K562 (cell line): Measurements from ENCODE around the gene RPL27A. TPM values are rescaled to one million over a fixed set of nuclear protein-coding genes. Genes with fewer than 3 reads are reported as not detected.

Source experiments
- ARHGAP35 ChIP-seq: fragments of 450-650 bp; IDR thresholded peaks from 2 replicates; pipeline ENCODE4 v1.6.1; 2018; ENCODE audit not compliant: partially characterized antibody
- BDP1 ChIP-seq: IDR thresholded peaks from 3 replicates; pipeline ENCODE4 v1.6.1; 2011; ENCODE audit not compliant: insufficient read length, insufficient read depth
- CBX5 ChIP-seq: IDR thresholded peaks from 2 replicates; pipeline ENCODE4 v1.6.1; 2014; ENCODE audit warnings: low read depth, borderline replicate concordance
- CTCF ChIP-seq, 3 experiments: IDR thresholded peaks in 2 of 3; conservative IDR thresholded peaks in 1 of 3; 2 replicates each; pipeline ENCODE4 v1.5.1; 2011 to 2012; ENCODE audit warnings: low read length in 3 of 3, mild to moderate bottlenecking in 3 of 3, control low read depth in 2 of 3, improper control_type of control experiment in 1 of 3, inconsistent platforms in 1 of 3, low read depth in 1 of 3, mixed read lengths in 1 of 3, moderate library complexity in 1 of 3; ENCODE audit not compliant: insufficient read depth in 2 of 3
- EGR1 ChIP-seq: fragments of 450-650 bp; conservative IDR thresholded peaks from 2 replicates; pipeline ENCODE4 v1.6.1; 2017; ENCODE audit warnings: mild to moderate bottlenecking
- FOXP1 ChIP-seq: sonication (generic); formaldehyde crosslinking; IDR thresholded peaks from 2 replicates; pipeline ENCODE4 v1.8.0; 2022; ENCODE audit warnings: mild to moderate bottlenecking, missing genetic modification reagents
- GATAD2B ChIP-seq: fragments of 450-650 bp; IDR thresholded peaks from 2 replicates; pipeline ENCODE4 v1.6.1; 2017; ENCODE audit warnings: mild to moderate bottlenecking, borderline replicate concordance
- MBD2 ChIP-seq: sonication (generic); IDR thresholded peaks from 2 replicates; pipeline ENCODE4 v1.6.1; 2016; ENCODE audit warnings: low read depth, borderline replicate concordance
- RREB1 ChIP-seq: fragments of 250-450 bp; sonication (Bioruptor Pico); IDR thresholded peaks from 2 replicates; pipeline ENCODE4 v1.4.0; 2020
- TOE1 ChIP-seq, 2 experiments: fragments of 450-650 bp in 1 of 2; sonication (generic) in 1 of 2; formaldehyde crosslinking in 1 of 2; IDR thresholded peaks; 2 replicates each; pipeline versions ENCODE4 v1.7.1 to v1.8.0; 2016 to 2022; ENCODE audit warnings: borderline replicate concordance in 2 of 2, mild to moderate bottlenecking in 2 of 2, antibody characterized with exemption in 1 of 2, inconsistent platforms in 1 of 2, low read depth in 1 of 2, missing genetic modification reagents in 1 of 2, moderate library complexity in 1 of 2
- polyA plus RNA-seq, 8 experiments: library from polyadenylated mRNA; depleted of rRNA in 4 of 8; stranded (reverse) in 5 of 8; unstranded in 3 of 8; fragments of >200 nt; fragmentation: Nextera tagmentation in 2 of 8; fragmentation: Illumina TruSeq in 1 of 8; extraction: Ambion mirVana in 2 of 8; extraction: Trizol in 1 of 8; gene quantifications; 2 replicates each; pipeline versions ENCODE4 v1.2.1 to v1.2.3, GENCODE V29; 2011 to 2014; ENCODE audit warnings: inconsistent platforms in 1 of 8, missing spikeins in 1 of 8
- total RNA-seq, 7 experiments: library from RNA; depleted of rRNA in 6 of 7; stranded (reverse); fragments of >200 nt in 6 of 7; fragmentation: Illumina TruSeq in 2 of 7; extraction: Trizol in 2 of 7; gene quantifications; 2 replicates each; pipeline versions ENCODE4 v1.2.1 to v1.2.3, GENCODE V29; 2011 to 2021; ENCODE audit warnings: low replicate concordance in 1 of 7
- TF ChIP-seq, protein P1 (sequence below): IDR thresholded peaks from 2 replicates; pipeline ENCODE4 v1.6.1; 2011; ENCODE audit warnings: borderline replicate concordance, low read depth, mild to moderate bottlenecking, moderate library complexity, low read length; ENCODE audit not compliant: insufficient read depth, poor library complexity, severe bottlenecking
- TF ChIP-seq, protein P2 (sequence below): fragments of 250-450 bp; sonication (Bioruptor Pico); IDR thresholded peaks from 2 replicates; pipeline ENCODE4 v1.9.0; 2021; ENCODE audit warnings: mild to moderate bottlenecking, inconsistent platforms

Gene RPL27A
- total and polyA plus RNA-seq, 9 of the 15 experiments (the other 6 are each of a cell fraction or from before 2014, with no cell fraction given), result 790 to 4,241 (median 2,267) TPM

DNA sequence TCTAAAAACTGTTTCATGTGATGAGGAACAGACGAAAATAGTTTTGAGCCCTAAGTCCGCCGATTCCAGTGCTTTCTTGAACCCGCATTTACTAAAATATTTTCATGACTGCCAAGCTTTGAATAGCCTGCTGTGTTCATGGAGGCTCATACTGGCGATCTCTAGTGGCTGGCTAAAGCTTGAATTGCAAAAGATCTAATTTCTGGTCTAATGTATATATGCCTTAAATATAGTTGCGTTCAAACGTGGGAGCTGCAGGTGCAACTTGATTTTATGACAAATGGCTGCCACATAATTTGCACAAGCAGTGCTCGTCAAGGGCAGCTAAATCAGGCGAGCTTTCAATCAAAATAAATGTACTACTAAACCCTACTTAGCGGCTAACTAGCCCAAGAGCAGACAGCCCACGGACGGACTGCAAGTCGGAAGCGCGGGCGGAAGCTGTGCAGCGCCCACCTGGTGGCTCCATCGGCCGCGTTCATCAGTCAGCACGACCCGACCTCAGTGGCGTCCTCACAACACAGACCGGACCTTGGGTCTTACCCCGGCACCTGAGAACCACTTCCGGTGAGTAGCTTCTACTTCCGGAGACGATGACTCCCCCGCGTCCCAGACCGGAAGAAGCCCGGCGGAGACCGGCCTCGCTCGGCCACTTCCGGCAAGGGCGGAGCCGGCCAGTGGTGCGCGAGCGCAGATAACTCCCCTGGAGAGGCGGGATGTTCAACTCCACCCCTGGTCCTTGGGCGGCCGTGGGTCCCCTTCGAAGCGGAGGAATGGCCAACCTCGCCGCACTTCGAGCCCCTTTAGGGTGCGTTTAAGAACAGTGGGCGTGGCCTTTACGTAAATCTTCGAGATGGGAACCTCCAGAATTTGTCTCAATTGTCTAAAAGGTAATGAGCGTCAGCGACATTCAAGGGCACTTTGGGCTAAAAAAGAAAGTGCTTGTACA, 6.1 kb downstream of the RPL27A start (continued):
- TF ChIP-seq, protein P1, sequence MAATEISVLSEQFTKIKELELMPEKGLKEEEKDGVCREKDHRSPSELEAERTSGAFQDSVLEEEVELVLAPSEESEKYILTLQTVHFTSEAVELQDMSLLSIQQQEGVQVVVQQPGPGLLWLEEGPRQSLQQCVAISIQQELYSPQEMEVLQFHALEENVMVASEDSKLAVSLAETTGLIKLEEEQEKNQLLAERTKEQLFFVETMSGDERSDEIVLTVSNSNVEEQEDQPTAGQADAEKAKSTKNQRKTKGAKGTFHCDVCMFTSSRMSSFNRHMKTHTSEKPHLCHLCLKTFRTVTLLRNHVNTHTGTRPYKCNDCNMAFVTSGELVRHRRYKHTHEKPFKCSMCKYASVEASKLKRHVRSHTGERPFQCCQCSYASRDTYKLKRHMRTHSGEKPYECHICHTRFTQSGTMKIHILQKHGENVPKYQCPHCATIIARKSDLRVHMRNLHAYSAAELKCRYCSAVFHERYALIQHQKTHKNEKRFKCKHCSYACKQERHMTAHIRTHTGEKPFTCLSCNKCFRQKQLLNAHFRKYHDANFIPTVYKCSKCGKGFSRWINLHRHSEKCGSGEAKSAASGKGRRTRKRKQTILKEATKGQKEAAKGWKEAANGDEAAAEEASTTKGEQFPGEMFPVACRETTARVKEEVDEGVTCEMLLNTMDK, result peak; percentile 74
- 0 out of 2 replicates have a peak, but pooled peaks have one; percentile 24 for TF ChIP-seq CBX5
- 0 out of 2 replicates have a peak, but pooled peaks have one; percentile 26 for TF ChIP-seq GATAD2B
- peak; percentile 91 for TF ChIP-seq EGR1
- peak; percentile 40; the same call in 1 of the 2 replicates for TF ChIP-seq TOE1 (IDR thresholded peaks at IDR 0.05; ENCODE audit: borderline replicate concordance)
- no peak for TF ChIP-seq TOE1 (CRISPR knock-in tag; IDR thresholded peaks at IDR 0.05; ENCODE audit: borderline replicate concordance, low read depth)
- TF ChIP-seq BDP1, result no peak
- TF ChIP-seq ARHGAP35, result no peak
- 0 out of 2 replicates have a peak, but pooled peaks have one; percentile 21 for TF ChIP-seq RREB1
- TF ChIP-seq FOXP1 (CRISPR knock-in tag), result no peak
- peak; percentile 11 to 27 (median 21); a peak in 3 of 6 replicates for TF ChIP-seq CTCF (IDR thresholded peaks at IDR 0.05 in 2 of 3, conservative IDR thresholded peaks at IDR 0.05 in 1 of 3; ENCODE audit: insufficient read depth in 2 of 3, low read depth in 1 of 3, low read length in 3 of 3)
- TF ChIP-seq, protein P2, sequence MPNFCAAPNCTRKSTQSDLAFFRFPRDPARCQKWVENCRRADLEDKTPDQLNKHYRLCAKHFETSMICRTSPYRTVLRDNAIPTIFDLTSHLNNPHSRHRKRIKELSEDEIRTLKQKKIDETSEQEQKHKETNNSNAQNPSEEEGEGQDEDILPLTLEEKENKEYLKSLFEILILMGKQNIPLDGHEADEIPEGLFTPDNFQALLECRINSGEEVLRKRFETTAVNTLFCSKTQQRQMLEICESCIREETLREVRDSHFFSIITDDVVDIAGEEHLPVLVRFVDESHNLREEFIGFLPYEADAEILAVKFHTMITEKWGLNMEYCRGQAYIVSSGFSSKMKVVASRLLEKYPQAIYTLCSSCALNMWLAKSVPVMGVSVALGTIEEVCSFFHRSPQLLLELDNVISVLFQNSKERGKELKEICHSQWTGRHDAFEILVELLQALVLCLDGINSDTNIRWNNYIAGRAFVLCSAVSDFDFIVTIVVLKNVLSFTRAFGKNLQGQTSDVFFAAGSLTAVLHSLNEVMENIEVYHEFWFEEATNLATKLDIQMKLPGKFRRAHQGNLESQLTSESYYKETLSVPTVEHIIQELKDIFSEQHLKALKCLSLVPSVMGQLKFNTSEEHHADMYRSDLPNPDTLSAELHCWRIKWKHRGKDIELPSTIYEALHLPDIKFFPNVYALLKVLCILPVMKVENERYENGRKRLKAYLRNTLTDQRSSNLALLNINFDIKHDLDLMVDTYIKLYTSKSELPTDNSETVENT, result peak; percentile 65; the same call in 1 of the 2 replicates
- TF ChIP-seq MBD2, result peak; percentile 57
